IPS-18a (cell line): ENCODE data around the gene DCAKD.

Source experiments
- H3K27ac ChIP-seq: one replicate; pipeline ENCODE4 v1.5.1; 2013; ENCODE audit warnings: low read length
- H3K27me3 ChIP-seq: one replicate; pipeline ENCODE4 v1.6.1; 2013; ENCODE audit warnings: mild to moderate bottlenecking, low read length; ENCODE audit not compliant: control insufficient read depth, insufficient read depth
- H3K36me3 ChIP-seq: one replicate; pipeline ENCODE4 v1.6.1; 2013; ENCODE audit warnings: low read depth, low read length; ENCODE audit not compliant: control insufficient read depth
- H3K4me1 ChIP-seq: one replicate; pipeline ENCODE4 v1.6.1; 2013; ENCODE audit warnings: low read depth, low read length; ENCODE audit not compliant: control insufficient read depth
- H3K4me3 ChIP-seq: one replicate; pipeline ENCODE4 v1.5.1; 2013; ENCODE audit warnings: low read length
- H3K9ac ChIP-seq: one replicate; pipeline ENCODE4 v1.6.1; 2013; ENCODE audit warnings: mild to moderate bottlenecking, low read length, moderate library complexity
- H3K9me3 ChIP-seq: one replicate; pipeline ENCODE4 v1.6.1; 2013; ENCODE audit warnings: low read depth, low read length; ENCODE audit not compliant: control insufficient read depth

Gene DCAKD

GRCh38 chr17:45008216-45008615, 43.2 kb downstream of the DCAKD start:
- Histone ChIP-seq H3K36me3 (no peaks in the 10 kb centered on the region), H3K4me1 (peaks cover 18% of the 10 kb centered on the region), H3K27me3 (peaks cover 11% of the 10 kb centered on the region), H3K9ac (no peak overlapping the region), H3K9me3 (no peaks in the 10 kb centered on the region), H3K4me3 (no peak overlapping the region), H3K27ac (no peak overlapping the region)

- Histone ChIP-seq H3K9me3 (no peaks in the 10 kb centered on the region), H3K27me3 (peaks cover 13% of the 10 kb centered on the region), H3K27ac (no peak overlapping the region), H3K9ac (no peak overlapping the region), H3K36me3 (no peaks in the 10 kb centered on the region), H3K4me3 (no peak overlapping the region), H3K4me1 (peaks cover 18% of the 10 kb centered on the region)
Measured at GRCh38 chr17:45006927-45007461, 44.4 kb downstream of the DCAKD start.

GRCh38 chr17:45005700-45006099, 45.7 kb downstream of the DCAKD start:
- Histone ChIP-seq H3K9ac (no peak overlapping the region), H3K36me3 (no peaks in the 10 kb centered on the region), H3K4me1 (peaks cover 18% of the 10 kb centered on the region), H3K4me3 (no peak overlapping the region), H3K27ac (no peak overlapping the region), H3K9me3 (no peaks in the 10 kb centered on the region), H3K27me3 (peaks cover 13% of the 10 kb centered on the region)

- H3K9ac ChIP-seq: no peak overlapping the region
- H3K4me1 ChIP-seq: peaks cover 18% of the 10 kb centered on the region
- H3K9me3 ChIP-seq: no peaks in the 10 kb centered on the region
- H3K4me3 ChIP-seq: peak overlapping the region; percentile 18
- no peaks in the 10 kb centered on the region for H3K36me3 ChIP-seq
- H3K27me3 ChIP-seq: peaks cover 13% of the 10 kb centered on the region
- no peak overlapping the region for H3K27ac ChIP-seq
Measured at GRCh38 chr17:45004388-45004787, 47.0 kb downstream of the DCAKD start.

GRCh38 chr17:45003877-45004276, 47.6 kb downstream of the DCAKD start:
- peak overlapping the region; percentile 18 for H3K4me3 ChIP-seq
- H3K4me1 ChIP-seq: peaks cover 18% of the 10 kb centered on the region
- no peak overlapping the region for H3K27ac ChIP-seq
- H3K36me3 ChIP-seq: no peaks in the 10 kb centered on the region
- peaks cover 13% of the 10 kb centered on the region for H3K27me3 ChIP-seq
- H3K9ac ChIP-seq: no peak overlapping the region
- no peaks in the 10 kb centered on the region for H3K9me3 ChIP-seq

- Histone ChIP-seq H3K36me3 (no peaks in the 10 kb centered on the region), H3K27ac (no peak overlapping the region), H3K9ac (no peak overlapping the region), H3K4me1 (peaks cover 13% of the 10 kb centered on the region), H3K4me3 (no peak overlapping the region), H3K27me3 (peaks cover 13% of the 10 kb centered on the region), H3K9me3 (no peaks in the 10 kb centered on the region)
Measured at GRCh38 chr17:45001310-45001709, 50.1 kb downstream of the DCAKD start.

GRCh38 chr17:44999433-44999832, 52.0 kb downstream of the DCAKD start:
- no peak overlapping the region for H3K9ac ChIP-seq
- H3K4me3 ChIP-seq: no peak overlapping the region
- no peaks in the 10 kb centered on the region for H3K36me3 ChIP-seq
- H3K27me3 ChIP-seq: peaks cover 13% of the 10 kb centered on the region
- no peaks in the 10 kb centered on the region for H3K9me3 ChIP-seq
- H3K4me1 ChIP-seq: peaks cover 13% of the 10 kb centered on the region
- no peak overlapping the region for H3K27ac ChIP-seq

GRCh38 chr17:44998646-44999045, 52.8 kb downstream of the DCAKD start:
- Histone ChIP-seq H3K9ac (no peak overlapping the region), H3K27ac (no peak overlapping the region), H3K4me3 (no peak overlapping the region), H3K4me1 (peaks cover 5% of the 10 kb centered on the region), H3K9me3 (no peaks in the 10 kb centered on the region), H3K27me3 (peaks cover 6% of the 10 kb centered on the region), H3K36me3 (no peaks in the 10 kb centered on the region)

- no peaks in the 10 kb centered on the region for H3K27me3 ChIP-seq
- no peak overlapping the region for H3K9ac ChIP-seq
- H3K27ac ChIP-seq: no peak overlapping the region
- no peaks in the 10 kb centered on the region for H3K4me1 ChIP-seq
- H3K36me3 ChIP-seq: no peaks in the 10 kb centered on the region
- no peak overlapping the region for H3K4me3 ChIP-seq
- no peaks in the 10 kb centered on the region for H3K9me3 ChIP-seq
Measured at GRCh38 chr17:44997733-44998520, 53.5 kb downstream of the DCAKD start.

- no peaks in the 10 kb centered on the region for H3K27me3 ChIP-seq
- H3K9me3 ChIP-seq: no peaks in the 10 kb centered on the region
- H3K9ac ChIP-seq: no peak overlapping the region
- peaks cover under 1% of the 10 kb centered on the region for H3K4me1 ChIP-seq
- no peaks in the 10 kb centered on the region for H3K36me3 ChIP-seq
- H3K4me3 ChIP-seq: no peak overlapping the region
- H3K27ac ChIP-seq: no peak overlapping the region
Measured at GRCh38 chr17:44996304-44996703, 55.1 kb downstream of the DCAKD start.

GRCh38 chr17:44995436-44996001, 55.9 kb downstream of the DCAKD start:
- Histone ChIP-seq H3K36me3 (no peaks in the 10 kb centered on the region), H3K4me3 (no peak overlapping the region), H3K27ac (no peak overlapping the region), H3K27me3 (no peaks in the 10 kb centered on the region), H3K9ac (no peak overlapping the region), H3K4me1 (peaks cover 3% of the 10 kb centered on the region), H3K9me3 (no peaks in the 10 kb centered on the region)
